Heart left ventricle (tissue), 13 donors: ENCODE results near the gene TLE4.

Experiments used
- POLR2A ChIP-seq, 2 donors: fragments of 450-650 bp; IDR thresholded peaks; one replicate each; pipeline ENCODE4 v1.6.1; 2017; ENCODE audit warnings: antibody characterized with exemption in 2 of 2, mild to moderate bottlenecking in 2 of 2, moderate library complexity in 2 of 2
- TF ChIP-seq, protein P1 (sequence below), 12 donors: fragments of 200-600 bp; sonication (generic) in 4 of 12; IDR thresholded peaks; one replicate each; pipeline versions ENCODE4 v1.5.0 to v1.8.0; 2018 to 2022; ENCODE audit warnings: antibody characterized with exemption in 12 of 12, mild to moderate bottlenecking in 5 of 12
- donor health status: ischemic (EF 13 %, LVEDD 7.1; RV severe dilation, severe dysfunction).
- donor health status: DM: no; HTN: yes; CAD: no.
- donor health status: DM: no; HTN: no; CAD: no.
- donor health status: ischemic (EF 25% LVEDD 6.9; RV normal size, moderate dysfunction).
- donor health status: ischemic (EF 25% LVEDD 5.7; RV mildly dilated, moderate dysfunction).
- donor health status: ischemic (EF 35%, LVEDD 5.7; RV mildly dilated, moderate dysfunction).
- donor health status: nonischemic (EF 11% LVEDD 7.7; RV severe dilation, severe dysfunction).
- donor health status: DM: yes; HTN: yes; CAD: no.
- donor health status: PGD.
- donor health status: ischemic (EF 29% LVEDD 5.4; RV normal size, mild dysfunction).
- donor health status: nonischemic (EF 23%, LVEDD 6.1; RV moderate dilation, normal function).

- TF ChIP-seq, protein P1, sequence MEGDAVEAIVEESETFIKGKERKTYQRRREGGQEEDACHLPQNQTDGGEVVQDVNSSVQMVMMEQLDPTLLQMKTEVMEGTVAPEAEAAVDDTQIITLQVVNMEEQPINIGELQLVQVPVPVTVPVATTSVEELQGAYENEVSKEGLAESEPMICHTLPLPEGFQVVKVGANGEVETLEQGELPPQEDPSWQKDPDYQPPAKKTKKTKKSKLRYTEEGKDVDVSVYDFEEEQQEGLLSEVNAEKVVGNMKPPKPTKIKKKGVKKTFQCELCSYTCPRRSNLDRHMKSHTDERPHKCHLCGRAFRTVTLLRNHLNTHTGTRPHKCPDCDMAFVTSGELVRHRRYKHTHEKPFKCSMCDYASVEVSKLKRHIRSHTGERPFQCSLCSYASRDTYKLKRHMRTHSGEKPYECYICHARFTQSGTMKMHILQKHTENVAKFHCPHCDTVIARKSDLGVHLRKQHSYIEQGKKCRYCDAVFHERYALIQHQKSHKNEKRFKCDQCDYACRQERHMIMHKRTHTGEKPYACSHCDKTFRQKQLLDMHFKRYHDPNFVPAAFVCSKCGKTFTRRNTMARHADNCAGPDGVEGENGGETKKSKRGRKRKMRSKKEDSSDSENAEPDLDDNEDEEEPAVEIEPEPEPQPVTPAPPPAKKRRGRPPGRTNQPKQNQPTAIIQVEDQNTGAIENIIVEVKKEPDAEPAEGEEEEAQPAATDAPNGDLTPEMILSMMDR (IDR thresholded peaks at IDR 0.05): no peak
- no peak for TF ChIP-seq POLR2A (IDR thresholded peaks at IDR 0.05)
These were observed 3.8 kb downstream of the TLE4 start for GRCh38 chr9:79575547-79575946.
